GM19240 (cell line): ENCODE data around the gene CLIC4.

Source experiments
- DNase-seq: peaks from one replicate; pipeline ENCODE4 v3.0.0; 2011; ENCODE audit warnings: low spot score; ENCODE audit not compliant: insufficient read length

Gene CLIC4

DNA sequence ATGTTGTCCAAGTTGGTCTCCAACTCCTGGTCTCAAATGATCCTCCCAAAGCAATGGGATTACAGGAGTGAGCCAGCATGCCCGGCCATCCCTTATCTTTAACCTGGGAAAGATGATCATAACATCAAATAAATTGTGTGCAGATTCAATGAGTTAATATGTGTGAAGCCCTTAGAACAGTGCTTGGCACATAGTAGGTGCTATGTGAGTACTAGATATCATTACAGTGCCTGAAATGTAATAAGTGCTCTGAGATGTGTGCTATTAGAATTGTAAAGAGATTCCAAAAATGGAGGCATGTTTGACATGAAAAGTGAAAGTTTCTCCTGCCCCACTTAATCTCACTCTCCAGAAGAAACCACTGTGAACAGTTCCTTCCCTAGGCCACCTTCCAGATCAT, 113.0 kb downstream of the CLIC4 start:
- DNase-seq, result no peak

DNA sequence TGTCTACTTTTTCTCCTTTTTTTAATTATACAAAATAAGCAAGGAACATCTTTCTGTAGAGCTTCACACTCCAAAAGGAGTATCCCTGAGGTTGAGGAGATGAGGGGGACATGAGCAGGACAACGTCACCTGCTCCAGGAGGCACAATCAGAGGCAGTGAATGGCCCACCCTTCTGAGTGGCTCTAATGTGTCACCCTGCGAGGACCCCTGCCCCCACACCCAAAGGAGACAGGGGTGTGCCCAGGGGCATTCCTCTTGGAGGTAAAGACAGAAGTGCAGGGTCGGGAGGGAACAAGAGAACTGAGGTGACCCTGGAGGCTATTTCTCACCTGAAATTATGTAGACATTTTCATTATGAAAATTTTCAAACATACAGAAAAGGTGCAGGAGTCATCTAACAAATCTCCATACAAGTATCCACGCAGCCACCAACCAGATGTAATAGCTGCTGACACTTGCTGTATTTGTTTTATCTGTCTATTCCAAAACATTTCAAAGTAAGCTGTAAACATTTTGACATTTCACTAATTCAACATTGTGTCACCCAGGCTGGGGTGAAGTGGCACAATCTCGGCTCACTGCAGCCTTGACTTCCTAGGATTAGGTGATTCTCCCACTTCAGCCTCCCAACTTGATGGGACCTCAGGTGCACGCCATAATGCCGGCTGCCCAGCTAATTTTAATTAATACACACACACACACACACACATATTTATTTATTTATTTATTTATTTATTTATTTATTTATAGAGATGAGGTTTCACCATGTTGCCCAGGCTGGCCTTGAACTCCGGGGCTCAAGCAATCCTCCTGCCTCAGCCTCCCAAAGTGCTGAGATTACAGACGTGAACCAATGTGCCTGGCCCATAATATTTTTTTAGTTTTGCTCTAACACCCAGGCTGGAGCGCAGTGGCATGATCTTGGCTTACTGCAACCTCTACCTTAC, 114.1 kb downstream of the CLIC4 start:
- DNase-seq, result no peak

DNA sequence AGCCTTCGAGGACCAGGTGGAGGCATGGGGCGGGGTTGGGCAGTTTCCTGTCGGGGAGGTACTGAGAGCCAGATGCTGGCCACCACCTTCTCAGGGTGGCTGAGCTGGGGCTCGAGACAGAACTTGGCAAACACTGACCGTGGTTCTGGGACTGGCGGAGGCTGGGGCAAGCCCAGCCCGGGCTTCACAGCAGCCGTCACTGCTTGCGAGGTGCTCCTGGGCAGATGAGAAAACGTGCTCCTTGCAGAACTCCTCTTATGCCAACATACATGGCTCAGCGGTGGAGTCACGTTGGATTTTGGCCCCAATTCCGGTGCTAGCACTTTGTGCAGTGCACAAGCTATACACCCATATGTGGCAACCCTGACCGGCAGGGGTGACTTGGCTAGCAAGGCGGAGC, 115.6 kb downstream of the CLIC4 start:
- no peak for DNase-seq

DNA sequence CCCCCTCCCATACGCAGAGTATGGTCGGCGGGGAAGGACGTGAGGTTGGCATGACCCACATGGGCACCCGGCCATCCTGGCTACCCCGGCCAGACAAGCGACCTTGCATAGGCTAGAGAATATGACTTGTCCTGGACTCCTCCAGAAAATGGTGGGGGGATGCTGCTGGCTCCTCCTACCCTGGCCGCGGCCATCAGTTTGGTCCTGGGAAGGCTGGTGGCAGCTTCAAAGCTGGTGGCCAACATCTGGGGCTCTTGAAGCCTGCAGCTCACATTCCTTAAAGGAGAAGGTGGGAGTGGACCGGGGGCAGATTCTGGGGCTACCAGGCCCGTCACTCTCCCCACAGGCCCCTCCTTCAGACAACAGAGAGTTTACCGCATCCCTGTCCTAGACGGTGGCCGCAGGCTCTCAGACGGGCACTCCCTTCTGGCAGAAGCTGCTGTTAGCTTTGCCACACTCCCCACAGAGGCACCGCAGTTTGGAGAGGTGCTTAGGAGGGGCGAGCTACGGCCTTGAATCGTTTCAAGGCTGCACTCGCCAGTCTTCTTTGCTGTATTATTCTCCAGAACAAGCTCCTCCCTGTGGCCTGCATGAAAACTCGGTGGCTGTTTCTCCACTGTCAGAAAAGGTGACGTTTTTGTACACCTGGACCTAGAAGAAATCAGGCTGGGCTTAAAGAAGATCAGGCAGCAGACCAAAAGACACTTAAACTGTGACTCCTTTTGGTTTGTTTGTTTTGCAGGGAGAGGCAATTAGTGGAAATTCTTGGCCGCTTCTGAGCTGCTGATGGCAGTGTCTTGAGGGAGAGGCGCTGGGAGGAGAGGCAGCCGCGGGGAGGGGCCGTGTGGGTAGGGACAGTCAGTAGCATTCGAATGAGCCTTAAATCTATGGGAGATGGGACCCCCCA, 116.8 kb downstream of the CLIC4 start:
- DNase-seq, result no peak

DNA sequence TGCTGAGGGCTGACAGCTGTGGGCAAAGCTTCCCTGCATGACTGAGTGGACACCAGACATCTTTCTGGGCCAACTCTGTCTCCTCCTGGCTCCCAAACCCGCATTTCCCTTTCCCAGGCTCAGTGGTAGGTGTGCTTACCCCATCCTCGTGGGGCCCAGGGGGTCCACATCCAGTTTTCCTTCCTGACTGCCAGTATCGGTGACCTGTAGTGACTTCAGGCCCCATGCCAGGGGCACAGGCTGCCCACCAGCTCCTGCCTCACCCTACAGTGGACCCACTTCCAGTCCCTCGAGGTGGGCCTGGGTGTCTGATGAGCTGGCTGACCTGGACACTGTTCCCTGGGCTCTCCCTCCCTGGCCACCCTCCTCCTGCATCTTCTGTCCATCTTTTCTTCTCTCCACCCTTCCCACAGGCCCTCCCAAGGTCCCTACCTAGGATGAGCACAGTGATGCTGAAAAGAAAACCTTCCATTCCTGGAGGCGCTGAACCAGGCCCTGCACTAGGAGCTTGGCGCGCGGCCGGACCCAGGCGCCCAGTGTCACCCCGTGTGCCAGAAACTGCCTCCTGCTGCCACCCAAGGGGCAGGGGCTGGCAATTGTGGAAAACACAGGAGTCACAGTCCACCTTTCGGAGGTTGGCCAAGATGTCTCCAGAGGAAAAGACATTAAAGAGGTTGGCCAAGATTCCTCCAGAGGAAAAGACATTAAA, 117.7 kb downstream of the CLIC4 start:
- DNase-seq, result no peak

DNA sequence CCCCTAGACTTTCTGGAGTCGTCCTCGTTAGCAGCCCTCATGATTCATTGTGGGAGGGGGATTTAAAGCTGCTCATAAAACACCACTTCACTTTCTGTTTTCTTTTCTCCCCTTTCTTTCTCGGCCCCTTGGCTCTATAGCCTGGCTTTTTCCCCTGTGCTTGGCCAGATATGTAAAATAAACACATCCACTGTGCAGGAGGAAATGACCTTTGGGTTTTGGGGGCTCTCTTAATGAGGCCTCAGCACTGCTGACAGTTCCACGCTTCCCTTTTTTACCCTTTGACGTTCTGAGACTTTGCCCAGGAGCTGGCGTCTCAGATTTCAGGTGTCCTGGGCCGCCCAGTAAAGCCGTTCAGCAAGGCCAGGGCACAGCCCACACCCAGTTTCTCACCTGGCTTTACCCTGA, 119.1 kb downstream of the CLIC4 start:
- no peak for DNase-seq

DNA sequence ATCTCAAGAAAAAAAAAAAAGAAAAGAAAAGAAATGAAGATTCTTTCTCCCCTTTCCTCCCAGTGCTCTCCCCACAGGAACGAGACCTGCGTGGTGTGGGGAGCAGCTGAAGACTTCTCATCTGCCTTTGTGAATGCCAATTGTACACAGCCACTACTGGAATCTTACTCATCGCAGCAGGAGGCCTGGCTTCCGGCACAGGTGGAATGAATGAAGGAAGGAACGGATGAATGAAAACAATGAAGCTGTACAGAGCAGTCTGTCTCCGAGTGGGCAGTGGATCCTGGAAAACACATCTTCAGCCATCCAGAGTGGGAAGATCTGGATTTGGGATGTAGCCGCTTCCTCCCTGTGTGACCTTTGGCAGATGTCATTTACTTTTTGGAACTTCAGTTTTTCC, 119.9 kb downstream of the CLIC4 start:
- no peak for DNase-seq

DNA sequence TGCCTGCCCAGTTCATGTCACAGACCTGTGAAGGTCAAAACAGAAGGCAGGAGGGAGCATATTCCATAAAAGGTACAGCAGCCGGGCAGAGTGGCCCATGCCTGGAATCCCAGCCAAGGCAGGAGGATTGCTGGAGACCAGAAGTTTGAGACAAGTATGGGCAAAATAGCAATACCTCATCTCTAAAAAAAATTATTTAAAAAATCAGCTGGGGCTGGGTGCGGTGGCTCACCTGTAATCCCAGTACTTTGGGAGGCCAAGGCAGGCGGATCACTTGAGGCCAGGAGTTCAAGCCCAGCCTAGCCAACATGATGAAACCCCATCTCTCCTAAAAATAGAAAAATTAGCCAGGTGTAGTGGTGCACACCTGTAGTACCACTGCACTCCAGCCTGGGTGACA, 120.3 kb downstream of the CLIC4 start:
- DNase-seq, result no peak

DNA sequence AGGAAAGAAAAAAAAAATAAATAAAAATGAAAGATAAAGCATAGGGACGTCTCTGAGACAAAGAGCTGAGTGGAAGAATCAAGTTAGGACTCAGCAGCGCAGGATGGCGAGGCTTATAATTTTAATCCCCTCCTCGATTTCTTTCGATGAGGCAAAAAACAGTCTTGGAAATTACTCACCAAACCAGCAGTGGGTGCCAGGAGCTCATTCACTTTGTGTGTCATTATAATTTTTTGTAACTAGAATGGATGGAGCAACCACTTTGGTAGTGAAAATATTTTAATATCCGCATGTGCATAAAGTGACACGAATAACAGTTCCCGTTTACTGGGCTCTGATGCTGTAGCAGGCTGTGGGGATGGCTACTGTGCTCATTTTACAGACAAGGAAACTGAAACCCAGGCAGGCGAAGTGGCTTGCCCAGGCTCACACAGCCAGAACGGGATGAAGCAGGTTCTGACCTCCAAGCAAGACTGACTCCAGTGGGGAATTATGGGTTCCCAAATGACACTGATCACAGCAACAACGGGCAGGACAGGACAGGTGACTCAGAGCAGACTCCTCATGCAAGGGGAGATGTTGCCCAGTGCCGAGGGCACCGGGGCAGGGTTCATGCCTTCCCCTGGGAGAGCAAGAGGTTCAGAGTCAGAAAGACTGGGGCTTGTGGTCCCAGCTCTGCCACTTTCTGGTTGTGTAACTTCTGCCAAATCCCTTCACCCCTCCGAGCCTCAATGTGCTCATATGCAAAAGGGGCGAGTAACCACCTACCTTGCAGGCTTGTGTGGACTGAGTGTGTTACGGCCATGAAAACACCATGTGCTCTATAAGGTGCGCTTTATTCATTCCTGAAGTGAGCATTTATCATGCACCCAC, 121.2 kb downstream of the CLIC4 start:
- no peak for DNase-seq

DNA sequence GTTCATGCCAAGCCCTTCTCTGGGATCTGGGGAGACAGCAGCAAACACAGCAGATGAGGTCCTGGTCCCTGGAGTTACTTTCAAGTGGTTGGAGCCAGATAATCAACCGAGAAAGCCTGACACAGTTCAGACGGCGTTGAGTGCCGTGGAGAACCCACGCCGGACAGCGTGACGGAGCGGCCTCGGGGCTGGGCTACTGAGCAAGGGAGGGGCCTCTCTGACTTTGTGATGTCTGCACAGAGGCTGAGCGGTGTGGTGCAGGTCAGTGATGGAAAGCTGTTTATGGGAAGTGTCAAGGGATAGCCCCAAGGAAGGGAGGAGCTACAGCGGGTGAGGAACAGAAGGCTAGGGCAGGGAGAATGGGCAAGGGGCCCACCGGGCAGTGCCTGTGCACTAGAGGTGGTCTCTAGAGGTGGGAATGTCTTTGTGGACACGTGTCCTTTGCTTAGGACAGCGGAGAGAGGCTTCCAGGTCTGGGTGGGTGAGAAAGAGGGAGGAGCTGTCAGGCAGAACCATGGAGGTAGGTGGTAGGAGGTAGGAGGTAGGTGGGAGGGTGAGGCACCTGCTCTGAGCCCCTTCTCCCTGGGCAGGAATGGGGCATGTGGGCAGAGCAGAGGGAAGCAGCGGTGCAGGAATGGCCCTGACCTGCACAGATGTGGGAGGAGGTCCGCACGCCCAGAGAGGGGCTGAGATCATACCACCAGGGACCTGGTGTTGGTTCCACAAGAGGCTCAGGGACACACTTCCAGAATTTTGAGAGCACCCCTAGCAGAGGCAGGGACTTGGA, 122.0 kb downstream of the CLIC4 start:
- DNase-seq, result no peak

DNA sequence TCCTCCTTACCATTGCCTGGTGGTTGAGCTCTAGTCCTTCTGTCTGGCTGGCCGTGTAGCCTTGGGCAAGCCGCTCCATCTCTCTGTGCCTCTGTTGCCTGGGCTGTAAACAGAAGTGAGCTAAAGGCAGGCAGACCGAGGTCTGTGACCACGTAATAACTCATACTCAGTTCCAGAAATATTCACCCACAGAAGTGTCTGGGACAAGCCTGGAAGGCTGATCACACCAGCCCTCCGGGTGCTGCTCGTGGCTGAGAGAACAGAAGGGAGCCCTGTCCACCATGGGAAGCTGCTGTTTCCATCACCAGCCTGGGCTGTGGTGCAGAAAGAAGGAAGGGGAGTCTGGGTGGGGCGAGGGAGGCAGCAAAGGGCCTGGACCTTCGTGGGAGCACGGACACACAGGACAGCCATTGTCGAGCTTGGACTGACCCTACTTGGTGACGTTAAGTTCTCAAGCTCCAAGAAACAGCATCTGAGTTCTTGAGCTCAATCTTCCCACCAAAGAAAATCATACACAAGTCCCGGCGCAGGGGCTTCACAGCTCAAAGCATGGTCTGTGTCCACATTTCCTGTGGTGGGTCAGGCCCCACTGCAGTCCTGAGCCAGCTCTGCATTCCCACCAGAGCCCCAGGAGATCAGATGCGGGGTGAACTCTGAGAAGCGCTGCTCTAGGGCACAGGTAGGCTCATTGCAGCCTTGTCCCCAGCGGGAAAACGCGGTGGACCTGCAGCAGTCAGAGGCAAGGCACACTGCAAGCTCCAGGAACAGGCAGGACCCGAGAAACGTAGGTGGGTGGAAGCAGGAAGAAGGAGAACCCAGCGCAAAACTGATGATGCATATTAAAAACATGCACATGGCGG, 123.0 kb downstream of the CLIC4 start:
- no peak for DNase-seq

DNA sequence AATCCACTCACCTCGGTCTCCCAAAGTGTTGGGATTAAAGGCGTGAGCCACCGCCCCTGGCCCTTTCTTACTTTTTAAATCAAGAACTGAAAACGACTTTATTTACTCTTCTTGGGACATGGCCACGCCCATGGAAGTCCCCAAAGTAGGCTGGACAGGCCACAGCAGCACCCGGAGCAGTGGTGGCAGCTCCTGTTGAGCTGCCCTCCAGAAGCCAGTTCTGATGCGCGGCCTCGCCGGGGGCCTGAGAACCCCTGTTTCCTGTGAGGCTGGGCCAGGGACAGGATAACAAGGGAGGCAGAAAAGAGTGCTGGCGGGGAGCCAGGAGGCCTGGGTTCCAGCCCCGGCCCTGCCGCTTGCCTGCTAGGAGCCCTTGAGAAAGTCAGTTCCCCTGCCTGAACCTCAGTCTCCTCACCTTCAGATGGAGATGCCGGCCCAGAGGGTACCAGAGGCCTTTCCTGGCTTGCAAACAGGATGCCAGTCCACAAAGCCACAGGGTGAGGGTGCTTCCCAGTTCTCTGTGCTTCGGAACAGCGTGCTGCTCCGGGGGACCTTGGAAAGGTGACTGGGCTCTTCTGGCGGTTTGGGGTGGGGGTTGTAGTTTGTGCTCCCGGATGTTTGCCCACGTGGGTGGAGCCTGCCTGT, 125.4 kb downstream of the CLIC4 start:
- DNase-seq, result no peak

DNA sequence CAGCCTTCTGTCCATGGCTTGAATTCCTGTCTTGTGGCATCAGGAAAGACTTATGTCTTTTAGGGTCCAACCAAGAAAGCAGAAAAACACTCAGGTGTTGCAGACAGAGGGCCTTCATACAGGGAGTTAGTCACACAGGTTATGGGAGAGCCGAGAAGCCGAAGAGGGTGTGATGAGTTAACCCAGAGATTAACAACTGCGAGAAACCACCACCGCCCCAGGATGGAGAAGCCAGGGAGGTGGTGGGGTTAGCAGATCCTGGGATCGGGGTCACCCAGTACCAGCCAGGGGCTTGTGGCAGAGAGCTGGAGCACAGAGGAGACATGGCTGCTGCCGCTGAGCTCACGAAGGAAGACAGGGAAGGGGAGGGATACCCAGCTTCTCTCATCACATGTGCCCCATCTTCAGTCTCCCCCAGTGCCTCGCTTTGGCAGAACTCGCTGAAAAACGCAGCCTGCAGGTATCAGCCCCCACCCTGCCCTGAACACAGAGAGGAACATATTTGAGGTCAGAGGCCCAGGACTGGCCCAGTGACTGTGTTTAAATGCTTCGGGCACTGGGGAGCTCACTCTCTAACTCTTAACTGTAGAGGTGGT, 126.2 kb downstream of the CLIC4 start:
- no peak for DNase-seq

DNA sequence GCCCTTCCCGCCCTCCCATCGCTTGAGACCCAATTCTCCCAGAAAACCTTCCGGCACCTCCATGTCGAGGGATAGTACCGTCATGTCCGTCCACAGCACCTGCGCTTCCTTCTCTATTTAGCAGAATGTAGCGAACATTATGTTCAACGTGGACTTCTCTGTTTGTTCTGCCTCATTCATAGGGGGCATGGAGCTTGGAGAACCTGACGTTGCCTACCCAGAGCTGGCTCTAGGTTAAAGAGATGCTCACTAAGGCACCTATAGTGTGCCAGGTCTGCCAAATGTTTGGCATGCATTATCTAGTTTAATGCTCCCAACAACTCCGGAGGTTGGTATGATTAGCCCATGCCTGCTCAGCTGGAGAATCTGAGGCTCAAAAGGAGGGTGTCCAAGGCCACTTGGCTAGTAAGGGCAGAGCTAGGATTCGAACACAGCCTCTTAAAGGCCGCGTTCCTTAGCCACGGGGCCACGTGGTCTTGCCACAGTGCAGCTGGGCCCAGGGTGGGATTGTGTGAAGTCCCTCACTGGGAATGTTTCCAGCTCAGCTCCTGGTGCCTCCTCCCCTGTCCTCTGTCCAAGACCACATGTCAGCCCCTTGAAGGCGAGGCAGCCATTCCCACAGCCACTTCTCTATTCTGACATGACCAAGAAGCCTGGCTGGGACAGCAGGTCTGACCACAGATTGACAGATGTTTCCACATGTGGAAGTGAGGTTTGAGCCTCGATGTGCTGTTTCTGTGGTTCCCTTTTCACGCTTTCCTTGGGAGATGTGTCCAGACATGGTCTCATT, 127.0 kb downstream of the CLIC4 start:
- no peak for DNase-seq

DNA sequence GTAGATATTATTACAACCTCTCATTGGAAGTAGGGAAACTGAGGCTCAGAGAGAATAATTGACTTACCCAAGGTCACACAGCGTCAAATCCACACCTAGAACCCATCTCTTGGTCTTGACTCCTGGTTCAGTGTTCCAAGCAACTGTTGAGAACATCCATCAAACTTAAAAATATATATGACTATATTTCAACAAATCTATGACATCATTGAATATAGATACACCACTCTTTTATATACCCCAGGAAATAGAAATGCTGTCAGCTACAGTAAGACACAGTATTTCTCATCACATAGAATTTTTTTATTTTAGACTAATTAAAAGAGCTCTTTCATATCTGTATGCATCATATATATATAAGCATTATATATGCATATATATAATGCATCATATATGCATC, 127.9 kb downstream of the CLIC4 start:
- DNase-seq, result no peak

DNA sequence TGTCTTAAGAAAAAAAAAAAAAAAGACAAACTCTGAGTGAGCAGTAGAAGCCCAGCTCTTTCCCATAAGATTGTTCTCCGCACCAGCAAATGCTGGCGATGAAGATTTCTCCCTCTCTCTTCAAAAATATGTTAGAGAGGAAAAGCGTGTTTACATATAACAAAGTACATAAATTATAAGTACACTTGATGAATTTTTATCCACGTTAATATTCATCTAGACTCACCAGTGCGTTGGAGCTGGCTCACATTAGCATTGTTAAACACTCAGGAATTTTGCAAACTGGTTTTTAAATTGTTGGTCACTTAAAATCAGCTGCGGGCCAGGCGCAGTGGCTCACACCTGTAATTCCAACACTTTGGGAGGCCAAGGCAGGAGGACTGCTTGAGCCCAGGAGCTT, 128.8 kb downstream of the CLIC4 start:
- DNase-seq, result no peak

DNA sequence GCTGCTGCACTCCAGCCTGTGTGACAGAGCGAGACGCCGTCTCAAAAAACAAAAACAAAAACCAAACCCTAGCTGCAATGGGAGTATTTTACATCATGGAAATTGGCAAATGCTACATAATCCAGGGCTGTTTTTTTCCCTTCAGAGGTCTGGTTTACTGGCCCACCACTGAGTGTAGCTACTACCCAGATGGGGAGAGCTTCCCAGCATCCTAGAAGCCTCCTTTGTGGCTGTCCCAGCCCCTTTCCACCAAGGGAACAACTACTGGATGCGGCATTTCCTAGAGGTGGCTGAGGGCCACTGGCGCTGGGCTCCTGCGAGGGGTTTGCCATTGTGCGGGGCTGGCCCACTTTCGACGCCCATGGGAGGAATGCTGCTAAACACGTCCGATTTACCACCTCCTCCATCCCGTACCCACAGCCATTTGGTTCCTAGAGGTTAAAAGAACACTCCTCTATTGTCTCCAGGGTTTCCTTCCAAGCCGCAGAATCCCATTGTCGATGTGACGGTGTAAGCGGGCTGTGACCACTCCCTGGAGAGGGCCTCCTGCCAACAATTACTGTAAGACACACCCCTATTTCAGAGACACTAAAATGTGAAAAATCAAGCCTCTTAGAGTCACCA, 129.5 kb downstream of the CLIC4 start:
- DNase-seq, result no peak
